ENCODE results near the gene TBC1D12.
"Not testable (repeated sequence)": the region's sequence is repeated elsewhere in the genome, so short reads cannot be mapped to it uniquely, and the experiment has no call there.

The TBC1D12 gene

DNA sequence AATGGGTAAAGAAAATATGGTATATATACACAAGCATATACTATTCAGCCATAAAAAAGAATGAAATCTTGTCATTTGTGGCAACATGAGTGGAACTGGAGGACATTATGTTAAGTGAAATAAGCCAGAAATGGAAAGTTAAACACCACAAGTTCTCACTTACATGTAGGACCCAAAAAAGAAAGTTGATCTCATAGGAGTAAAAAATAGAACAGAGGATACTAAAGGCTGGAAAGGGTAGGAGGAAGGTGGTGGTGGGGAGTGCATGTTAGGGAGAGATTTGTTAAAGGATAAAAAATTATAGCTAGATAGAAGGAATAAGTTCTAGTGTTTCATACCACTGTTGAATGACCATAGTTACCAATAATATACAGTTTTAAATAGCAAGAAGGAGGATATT is 48.4 kb downstream of the TBC1D12 start:
- no peak for DNase-seq (ENCODE audit: extremely low read depth in 1 of 2, low read depth in 1 of 2)

DNA sequence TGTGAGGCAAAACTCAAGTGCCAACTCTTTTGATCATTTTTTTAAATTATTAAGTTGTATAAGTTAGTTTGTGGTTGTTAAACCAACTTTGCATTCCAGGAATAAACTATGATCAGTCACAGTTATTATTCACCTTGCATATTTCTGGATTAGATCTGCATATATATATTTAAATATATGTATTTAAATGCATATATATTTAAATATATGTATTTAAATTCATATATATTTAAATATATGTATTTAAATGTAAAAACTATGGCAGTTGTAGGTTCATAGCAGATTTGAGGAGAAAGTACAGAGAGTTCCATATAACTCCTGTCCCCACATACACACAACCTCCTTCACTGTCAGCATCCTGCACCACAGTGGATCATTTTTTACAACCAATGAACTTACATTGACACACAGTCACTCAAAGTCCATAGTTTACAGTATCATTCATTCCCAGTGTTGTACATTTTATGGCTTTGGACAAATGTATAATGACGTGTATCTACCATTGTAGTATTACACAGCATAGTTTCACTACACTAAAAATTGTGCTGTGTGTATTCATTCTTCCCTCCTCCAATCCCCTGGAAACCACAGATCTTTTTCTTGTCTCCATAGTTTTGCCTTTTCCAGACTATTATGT is 49.7 kb downstream of the TBC1D12 start:
- DNase-seq (ENCODE audit: extremely low read depth in 1 of 2, low read depth in 1 of 2): no peak

DNA sequence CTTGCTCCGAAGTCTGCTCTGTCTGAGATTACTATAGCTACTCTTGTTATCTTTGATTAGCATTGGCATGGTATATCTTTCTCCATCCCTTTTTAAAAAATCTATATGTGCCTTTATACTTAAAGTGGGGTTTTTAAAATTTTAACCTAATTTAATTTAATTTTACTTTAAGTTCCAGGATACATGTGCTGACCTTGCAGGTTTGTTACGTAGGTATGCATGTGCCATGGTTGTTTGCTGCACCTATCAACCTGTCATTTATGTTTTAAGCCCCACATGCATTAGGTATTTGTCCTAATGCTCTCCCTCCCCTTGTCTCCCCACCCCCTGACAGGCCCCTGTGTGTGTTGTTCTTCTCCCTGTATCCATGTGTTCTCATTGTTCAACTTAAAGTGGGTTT is 54.6 kb downstream of the TBC1D12 start:
- no peak for DNase-seq (ENCODE audit: extremely low read depth in 1 of 2, low read depth in 1 of 2)

DNA sequence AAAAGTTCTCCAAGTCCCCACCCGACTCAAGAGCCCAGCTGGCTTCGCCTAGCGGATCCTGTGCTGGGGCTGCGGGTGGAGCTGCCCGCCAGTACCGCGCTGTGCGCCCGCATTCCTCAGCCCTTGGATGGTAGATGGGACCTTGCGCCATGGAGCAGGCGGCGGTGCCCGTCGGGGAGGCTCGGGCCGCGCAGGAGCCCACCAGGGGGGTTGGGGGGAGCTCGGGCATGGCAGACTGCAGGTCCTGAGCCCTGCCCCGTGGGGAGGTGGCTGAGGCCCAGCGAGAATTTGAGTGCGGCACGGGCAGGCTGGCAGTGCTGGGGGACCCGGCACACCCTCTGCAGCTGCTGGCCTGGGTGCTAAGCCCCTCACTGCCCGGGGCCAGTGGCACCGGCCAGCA is 57.0 kb downstream of the TBC1D12 start:
- no peak for DNase-seq (ENCODE audit: extremely low read depth in 1 of 2, low read depth in 1 of 2)

DNA sequence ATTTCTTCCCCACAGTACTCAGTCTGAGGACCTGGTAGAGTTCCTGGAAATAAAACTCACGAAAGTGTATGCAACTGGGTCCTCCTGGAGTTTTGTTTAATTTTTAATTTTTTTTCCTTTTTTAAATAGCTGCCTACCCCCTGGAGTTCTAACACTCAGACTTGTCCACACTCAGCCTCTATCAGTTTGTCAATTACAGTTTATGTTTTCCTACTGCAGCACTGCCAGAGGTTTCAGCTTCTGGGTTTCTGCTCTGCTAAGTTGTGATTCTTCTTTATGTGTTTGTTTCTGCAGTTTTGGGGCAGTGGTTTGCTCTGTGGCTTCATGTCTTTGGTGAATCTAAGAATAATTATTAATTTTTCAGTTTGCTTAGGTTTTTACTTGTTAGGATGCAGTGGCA is 59.2 kb downstream of the TBC1D12 start:
- DNase-seq (ENCODE audit: extremely low read depth in 1 of 2, low read depth in 1 of 2): no peak

DNA sequence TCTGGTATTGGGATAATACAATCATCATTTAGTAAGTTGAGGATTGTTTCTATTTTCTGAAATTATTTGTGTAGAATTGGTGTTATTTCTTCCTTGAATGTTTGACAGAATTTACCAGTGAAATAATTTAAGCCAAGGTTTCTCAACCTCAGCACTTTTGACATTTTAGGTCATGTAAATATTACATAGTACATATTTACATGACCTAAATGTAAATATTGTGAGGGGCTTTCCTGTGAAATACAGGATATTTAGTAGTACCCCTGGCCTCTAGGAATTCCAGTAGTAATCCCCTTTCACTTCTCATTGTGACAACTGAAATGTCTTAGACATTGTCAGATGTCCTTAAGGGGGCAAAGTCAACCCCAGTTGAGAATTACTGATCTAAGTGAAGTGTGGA is 59.8 kb downstream of the TBC1D12 start:
- DNase-seq (ENCODE audit: extremely low read depth in 1 of 2, low read depth in 1 of 2): no peak

DNA sequence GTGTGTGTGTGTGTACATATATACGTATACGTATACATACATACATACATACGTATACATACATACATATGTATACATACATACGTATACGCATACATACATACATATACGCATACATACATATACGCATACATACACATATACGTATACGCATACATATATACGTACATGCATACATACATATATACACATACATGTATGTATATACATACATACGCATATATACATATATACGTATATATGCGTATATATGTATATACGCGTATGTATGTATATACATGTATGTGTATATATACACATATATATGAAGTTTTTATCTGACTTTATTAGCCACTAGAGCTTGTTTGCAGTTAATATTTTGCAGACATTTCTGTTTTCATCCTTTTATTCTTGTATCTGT is 63.3 kb downstream of the TBC1D12 start:
- no peak for DNase-seq (ENCODE audit: extremely low read depth in 1 of 2, low read depth in 1 of 2)

DNA sequence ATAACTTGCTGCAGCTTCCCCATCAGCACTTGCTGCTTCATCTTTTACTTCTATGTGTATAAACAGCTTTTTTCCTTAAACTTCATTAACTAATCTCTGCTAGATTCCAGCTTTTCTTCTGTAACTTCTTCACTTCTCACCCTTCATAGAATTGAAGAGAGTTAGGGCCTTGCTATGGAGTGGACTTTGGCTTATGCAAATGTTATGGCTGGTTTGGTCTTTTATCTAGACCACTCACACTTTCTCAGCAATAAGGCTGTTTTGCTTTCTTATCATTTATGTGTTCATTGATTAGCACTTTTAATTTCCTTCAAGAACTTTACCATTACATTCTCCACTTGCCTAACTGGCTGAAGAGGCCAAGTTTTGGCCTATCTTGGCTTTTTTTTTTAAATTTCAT is 79.1 kb downstream of the TBC1D12 start:
- DNase-seq (ENCODE audit: extremely low read depth in 1 of 2, low read depth in 1 of 2): no peak

DNA sequence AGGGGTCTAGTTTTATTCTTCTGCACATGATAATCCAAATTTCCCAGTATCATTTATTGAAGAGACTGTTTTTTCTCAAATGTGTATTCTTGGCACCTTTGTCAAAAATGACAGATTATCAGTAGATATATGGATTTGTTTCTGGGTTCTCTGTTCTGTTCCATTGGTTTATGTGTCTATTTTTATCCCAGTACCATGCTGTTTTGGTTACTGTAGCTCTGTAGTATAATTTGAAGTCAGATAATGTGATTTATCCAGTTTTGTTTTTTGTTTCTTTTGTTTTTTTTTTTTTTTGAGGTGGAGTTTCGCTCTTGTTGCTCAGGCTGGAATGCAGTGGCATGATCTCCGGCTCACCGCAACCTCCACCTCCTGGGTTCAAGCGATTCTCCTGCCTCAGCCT is 81.6 kb downstream of the TBC1D12 start:
- DNase-seq (ENCODE audit: extremely low read depth in 1 of 2, low read depth in 1 of 2): no peak

DNA sequence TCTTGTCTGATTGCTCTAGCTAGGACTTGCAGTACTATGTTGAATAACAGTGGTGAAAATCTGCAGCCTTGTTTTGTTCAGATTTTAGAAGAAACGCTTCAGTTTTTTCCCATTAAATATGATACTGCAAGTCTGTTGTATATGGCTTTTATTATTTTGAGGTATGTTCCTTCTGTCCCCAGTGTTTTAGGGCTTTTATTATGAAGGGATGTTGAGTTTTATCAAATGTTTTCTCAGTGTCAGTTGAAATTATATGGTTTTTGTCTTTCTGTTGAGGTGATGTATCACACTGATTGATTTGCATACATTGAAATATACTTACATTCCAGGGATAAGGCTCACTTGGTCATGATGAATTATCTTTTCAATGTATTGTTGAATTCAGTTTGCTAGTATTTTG is 82.8 kb downstream of the TBC1D12 start:
- DNase-seq (ENCODE audit: extremely low read depth in 1 of 2, low read depth in 1 of 2): no peak

DNA sequence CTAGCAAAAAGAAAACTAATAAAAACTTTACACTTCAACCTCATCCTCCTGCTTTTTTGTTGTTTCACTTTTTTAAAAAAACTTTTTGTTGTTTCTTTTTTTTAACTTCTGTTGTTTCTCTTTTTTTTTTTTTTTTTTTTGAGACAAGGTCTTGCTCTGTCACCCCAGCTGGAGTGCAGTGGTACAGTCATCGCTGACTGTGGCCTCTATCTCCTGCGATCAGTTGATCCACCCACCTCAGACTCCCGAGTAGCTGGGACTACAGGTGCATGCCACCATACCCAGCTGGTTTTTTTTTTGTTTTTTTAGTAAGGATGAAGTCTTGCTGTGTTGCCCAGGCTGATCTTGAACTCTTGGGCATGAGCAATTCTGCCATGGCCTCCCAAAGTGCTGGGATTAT is 85.2 kb downstream of the TBC1D12 start:
- no peak for DNase-seq (ENCODE audit: extremely low read depth in 1 of 2, low read depth in 1 of 2)

DNA sequence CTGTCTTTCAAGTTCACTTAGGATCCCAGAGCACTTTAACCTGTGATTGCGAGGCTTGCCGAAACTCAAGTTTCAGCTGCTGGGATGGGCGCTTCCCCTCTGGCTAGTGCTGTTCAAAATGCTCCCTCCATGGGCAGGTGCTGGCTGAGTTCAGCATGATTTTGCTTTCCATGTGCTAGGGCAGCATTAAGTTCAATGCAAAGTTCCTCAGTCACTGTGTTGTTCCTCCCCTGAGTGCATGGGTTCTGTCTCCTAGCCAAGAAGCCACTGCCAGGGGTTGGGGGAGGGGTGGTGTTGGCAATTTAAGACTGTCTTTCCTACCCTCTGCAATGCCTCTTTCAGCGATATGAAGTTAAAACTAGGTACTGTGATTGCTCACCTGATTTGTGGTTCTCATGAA is 86.8 kb downstream of the TBC1D12 start:
- DNase-seq (ENCODE audit: extremely low read depth in 1 of 2, low read depth in 1 of 2): no peak

DNA sequence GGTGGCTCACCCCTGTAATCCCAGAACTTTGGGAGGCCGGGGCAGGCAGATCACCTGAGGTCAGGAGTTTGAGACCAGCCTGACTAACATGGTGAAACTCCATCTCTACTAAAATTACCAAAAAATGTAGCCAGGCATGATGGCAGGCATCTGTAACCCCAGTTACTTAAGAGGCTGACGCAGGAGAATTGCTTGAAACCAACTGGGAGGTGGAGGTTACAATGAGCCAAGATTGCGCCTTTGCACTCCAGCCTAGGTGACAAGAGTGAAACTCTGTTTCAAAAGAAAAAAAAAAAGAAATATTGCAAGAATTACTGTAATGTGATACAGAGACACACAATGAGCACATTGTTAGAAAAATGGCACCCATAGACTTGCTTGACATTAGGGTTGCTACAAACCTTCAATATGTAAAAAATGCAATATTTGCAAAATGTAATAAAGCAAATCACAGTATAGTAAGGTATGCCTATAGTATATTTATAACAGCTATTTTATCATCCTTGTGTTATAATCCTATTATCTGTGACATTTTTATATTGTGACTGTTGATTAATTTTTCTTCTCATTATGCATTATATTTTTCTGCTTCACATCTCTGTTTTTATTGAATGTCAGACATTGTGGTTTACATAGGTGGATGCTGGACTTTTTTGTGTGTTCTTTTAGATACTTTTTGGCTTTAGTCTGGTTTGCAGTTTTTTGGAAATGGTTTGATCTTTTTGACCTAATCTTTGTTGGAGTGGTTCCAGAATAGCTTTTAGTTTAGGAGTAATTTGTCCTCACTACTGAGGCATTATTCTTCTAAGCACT is 87.8 kb downstream of the TBC1D12 start:
- no peak for DNase-seq (ENCODE audit: extremely low read depth in 1 of 2, low read depth in 1 of 2)

DNA sequence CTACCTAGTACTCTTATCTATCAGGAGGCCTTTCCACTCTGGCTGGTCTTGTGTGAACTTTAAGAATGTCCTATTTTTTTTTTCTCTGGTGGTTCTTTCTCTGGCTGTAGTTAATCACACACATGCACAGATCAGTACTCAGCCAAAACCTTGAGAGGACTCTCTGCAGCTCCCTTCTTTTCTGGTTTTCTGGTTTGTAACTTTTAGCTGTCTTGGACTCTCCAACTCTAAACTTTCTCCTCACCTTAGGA is 88.4 kb downstream of the TBC1D12 start:
- DNase-seq (ENCODE audit: extremely low read depth in 1 of 2, low read depth in 1 of 2): no peak

DNA sequence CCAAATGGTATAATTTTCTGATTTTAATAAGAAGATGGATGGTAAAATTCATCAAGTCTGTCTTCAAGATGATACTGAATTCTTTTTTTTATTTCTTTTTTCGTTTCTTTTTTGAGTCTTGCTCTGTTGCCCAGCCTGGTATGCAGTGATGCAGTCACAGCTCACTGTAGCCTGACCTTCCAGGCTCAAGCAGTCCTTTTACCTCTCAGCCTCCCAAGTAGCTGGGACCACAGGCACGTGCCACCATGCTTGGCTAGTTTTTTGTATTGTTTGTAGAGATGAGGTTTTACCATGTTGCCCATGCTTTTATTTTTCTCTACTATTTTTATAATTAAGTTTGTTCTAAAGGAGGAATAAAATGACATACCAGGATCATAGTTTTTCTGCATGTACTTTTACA is 91.1 kb downstream of the TBC1D12 start:
- no peak for DNase-seq (ENCODE audit: extremely low read depth in 1 of 2, low read depth in 1 of 2)

DNA sequence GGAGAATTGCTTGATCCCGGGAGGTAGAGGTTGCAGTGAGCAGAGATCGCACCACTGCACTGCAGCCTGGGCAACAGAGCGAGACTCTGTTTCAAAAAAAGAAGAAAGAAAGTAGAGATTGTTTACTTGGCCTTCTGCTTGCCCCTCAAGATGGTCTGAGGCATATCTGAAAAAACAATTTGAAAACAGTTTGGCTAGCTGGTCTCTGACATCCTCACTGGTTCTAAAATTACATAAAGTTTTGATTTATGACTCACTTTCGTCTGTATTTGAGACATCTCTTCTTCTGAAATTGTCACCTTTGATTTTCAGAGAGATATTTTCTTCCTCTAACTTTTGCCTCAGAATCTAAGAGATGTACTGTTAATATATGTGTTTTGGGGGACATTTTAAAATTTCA is 93.7 kb downstream of the TBC1D12 start:
- no peak for DNase-seq (ENCODE audit: extremely low read depth in 1 of 2, low read depth in 1 of 2)

DNA sequence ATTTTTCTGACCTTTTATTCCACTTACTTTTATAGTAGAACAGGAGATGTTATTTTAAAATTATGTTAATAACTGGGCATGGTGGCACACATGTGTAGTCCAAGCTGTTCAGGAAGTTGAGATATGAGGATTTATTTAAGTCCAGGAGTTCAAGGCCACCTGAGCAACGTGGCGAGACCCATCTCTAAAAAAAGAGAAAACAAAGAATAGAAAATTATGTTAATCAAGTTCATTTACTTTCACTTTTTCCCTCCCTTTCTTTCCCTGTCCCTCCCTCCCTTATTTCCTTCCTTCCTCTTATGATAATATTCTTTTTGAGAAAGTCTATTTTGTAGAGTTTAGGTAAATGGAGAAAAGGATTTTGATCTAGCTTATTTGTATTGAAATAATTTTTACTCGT is 94.3 kb downstream of the TBC1D12 start:
- DNase-seq (ENCODE audit: extremely low read depth in 1 of 2, low read depth in 1 of 2): no peak

DNA sequence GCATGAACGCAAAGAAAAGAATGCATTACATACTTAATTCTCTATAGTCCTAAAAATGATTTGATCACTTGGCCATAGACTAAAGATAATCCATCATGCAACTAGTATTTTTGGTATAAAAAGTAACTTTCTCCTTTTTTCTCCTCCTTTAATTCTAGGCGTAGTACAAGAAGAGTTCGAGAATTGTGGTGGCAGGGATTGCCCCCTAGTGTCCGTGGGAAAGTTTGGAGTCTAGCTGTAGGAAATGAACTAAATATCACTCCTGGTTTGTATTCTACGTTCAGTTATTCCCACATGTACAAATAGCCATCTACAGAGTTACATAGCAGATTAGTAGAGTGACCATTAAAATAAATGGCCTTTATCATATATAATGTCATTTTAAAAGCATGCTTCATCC is 97.7 kb downstream of the TBC1D12 start:
- DNase-seq (ENCODE audit: extremely low read depth in 1 of 2, low read depth in 1 of 2): no peak

DNA sequence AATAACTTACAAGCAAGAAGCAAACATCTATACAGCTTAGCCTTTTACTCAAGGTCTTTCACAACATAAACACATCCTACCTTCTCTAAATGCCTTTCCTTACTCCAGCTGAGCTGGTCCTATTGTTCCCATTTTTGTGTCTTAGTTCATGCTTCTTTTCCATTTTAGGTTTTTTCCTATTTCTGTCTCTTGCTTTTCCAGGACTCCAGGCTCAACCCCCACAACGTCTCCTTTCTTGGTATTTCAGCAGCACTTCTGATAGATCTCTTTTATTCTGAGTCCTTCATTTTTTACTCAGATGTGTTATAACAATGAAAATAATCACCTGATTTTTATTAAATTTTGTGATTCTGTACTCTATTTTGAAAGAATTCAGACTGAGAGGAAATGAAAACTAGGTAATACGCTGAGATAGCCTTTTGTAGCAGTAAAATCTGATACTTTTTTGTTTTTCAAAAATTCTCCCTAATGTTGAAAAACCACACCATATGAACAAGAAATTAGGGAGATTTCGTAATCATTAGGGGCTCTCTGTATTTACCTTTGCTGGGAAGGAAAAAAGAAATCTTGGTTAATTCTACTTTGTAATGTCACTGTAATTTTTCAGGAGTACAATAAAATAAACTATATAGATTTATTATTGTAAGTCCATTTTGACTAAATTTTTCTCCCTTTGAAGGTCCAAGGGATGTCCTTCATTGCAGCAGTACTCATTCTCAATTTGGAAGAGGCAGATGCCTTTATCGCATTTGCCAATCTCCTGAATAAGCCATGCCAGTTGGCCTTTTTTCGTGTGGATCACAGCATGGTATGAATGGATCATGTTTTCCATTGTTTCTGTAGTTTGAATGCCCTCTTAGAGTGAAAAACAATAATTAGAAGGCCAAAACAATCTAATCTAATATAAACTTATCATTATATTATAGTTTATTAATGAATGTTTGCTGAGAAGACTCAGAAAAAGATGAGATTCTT is 119.2 kb downstream of the TBC1D12 start:
- no peak for DNase-seq (ENCODE audit: extremely low read depth in 1 of 2, low read depth in 1 of 2)

DNA sequence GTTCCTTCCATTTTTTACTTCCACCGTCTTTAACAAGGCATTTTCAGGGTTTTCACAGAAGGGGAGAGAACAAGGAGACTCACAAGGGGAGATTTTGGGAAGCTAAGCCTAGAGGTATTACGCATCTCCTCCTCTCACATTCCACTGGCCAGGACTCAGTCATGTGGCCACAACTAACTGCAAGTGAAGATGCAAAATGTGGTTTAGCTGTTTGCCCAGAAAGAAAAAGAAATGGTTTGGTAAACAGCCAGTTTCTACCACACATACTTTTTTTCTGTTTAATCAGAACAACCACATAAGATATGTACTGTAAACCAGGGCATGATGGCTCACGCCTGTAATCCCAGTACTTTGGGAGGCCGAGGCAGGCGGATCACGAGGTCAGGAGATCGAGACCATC is 121.8 kb downstream of the TBC1D12 start:
- no peak for DNase-seq (ENCODE audit: extremely low read depth in 1 of 2, low read depth in 1 of 2)

DNA sequence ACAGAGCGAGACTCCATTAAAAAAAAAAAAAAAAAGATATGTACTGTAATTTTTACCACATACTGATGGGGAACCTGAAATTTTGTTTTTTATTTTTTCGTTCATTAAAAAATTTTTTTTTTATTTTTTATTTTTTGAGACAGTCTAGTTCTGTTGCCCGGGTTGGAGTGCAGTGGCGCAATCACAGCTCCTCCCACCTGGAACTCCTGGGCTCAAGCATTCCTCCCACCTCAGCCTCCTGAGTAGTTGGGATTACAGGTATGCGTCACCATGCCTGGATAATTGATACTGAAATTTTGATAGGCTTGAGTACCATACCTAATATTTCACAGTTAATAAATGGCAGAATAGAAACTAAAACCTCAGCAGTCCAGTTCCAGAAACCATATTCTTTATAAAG is 122.4 kb downstream of the TBC1D12 start:
- DNase-seq (ENCODE audit: extremely low read depth in 1 of 2, low read depth in 1 of 2): no peak

DNA sequence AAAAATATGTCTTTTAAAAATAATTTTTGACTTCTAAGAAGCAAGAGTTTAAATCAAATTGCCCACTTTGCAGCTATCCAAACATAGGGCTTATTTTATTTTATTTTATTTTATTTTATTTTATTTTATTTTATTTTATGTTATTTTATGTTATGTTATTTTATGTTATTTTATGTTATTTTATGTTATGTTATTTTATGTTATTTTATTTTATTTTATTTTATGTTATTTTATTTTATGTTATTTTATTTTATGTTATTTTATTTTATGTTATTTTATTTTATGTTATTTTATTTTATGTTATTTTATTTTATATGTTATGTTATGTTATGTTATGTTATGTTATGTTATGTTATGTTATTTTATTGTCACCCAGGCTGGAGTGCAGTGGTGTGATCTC is 129.2 kb downstream of the TBC1D12 start:
- not testable (repeated sequence) for DNase-seq (ENCODE audit: extremely low read depth in 1 of 2, low read depth in 1 of 2)

Measured in activated CD8-positive, alpha-beta memory T cell treated with anti-CD3 and anti-CD28 coated beads for 1 hour (primary cell).